GM18868 (cell line): ENCODE results near the gene TBX4.
"Not testable (repeated sequence)": the region's sequence is repeated elsewhere in the genome, so short reads cannot be mapped to it uniquely, and the experiment has no call there.

Experiments
- ATAC-seq: cut with Tn5 transposase; IDR thresholded peaks from one replicate; pipeline ENCODE4 v1.9.1; 2021; ENCODE audit warnings: mild to moderate bottlenecking, moderate library complexity; ENCODE audit not compliant: unreplicated experiment

Gene TBX4

DNA sequence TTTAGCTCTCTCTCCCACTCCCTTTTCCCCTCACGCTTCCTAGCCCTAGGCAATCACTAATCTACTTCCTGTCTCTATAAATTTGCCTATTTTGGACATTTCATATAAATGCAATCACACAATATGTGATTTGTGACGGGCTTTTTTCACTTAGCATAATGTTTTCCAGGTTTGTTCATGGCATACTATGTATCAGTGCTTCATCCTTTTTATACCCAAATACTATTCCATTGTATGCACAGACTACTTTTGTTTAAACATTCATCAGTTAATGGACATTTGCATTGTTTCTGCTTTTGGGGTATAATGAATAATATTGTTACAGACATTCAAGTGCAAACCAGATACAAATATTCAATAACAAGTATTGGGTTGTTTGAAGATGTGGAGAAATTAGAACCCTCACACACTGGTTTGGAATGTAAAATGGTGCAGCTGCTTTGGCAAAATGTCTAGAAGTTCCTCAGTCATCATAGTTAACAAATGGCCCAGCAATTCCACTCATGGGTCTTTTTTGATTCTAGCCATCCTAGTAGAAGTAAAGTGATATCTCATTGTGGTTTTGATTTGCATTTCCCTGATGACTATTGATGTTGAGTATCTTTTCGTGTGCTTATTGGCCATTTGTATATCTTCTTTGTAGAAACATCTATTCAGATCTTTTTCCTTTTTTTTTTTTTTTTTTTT, 67.7 kb downstream of the TBX4 start:
- ATAC-seq = no peak

GRCh38 chr17:61520897-61521296, 68.7 kb downstream of the TBX4 start:
- no peak for ATAC-seq

DNA sequence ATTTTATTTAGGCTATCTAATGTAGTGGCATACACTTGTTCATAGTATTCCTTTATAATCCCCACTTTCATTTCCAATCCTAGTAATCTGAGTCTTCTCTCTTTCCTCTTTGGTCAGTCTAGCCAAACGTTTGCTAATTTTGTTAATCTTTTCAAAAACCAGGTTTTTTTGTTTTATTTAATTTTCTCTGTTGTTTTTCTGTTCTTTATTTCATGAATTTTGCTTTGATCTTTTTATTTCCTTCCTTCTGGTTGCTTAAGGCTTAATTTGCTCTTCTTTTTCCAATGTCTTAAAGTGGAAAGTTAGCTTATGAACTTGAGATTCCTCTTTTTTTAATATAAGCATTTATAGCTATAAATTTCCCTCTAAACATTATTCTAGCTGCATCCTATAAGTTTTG, 69.9 kb downstream of the TBX4 start:
- no peak for ATAC-seq

- ATAC-seq = no peak
Observed at GRCh38 chr17:61524319-61524718, 72.1 kb downstream of the TBX4 start.

GRCh38 chr17:61527441-61527840, 75.2 kb downstream of the TBX4 start:
- ATAC-seq = not testable (repeated sequence)

GRCh38 chr17:61528171-61528570, 75.9 kb downstream of the TBX4 start:
- no peak for ATAC-seq

- no peak for ATAC-seq
Observed at GRCh38 chr17:61531223-61531622, 79.0 kb downstream of the TBX4 start.

DNA sequence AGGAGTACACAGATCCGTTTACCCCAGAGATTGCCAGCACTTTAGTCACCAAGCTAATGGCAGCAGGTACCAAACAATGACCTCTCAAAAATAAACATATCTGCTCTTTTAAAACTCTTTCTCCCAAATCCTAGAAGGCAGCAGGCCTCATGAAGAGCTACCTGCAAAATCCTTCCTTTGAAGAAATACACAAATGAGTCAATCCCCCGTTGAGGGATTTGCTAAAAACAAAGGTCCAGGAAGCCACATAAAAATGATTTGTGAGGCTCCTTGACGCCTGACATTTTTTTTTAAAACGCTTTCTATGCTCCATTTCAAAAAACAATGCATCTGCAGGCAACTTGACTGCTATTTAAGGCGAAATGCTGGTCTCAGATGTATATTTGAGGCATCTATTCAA, 80.6 kb downstream of the TBX4 start:
- no peak for ATAC-seq

DNA sequence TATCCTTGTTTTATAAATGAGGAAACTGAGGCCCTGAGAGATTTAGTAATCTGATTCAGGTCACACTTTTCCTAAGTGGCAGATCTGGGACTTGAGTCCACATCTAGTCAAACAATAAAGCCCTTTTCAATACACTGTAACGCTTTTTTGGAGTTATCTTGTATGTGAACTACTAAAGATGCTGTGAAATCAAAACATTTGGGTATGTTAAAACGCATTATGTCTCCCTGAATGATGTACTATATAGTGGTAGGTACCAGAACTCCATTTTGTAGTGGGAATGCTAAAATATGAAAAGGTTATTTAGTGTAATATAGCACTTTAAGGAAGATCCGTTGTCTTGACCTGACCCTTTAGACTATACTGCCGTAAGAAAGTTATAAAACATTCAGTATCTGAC, 81.6 kb downstream of the TBX4 start:
- ATAC-seq = no peak

DNA sequence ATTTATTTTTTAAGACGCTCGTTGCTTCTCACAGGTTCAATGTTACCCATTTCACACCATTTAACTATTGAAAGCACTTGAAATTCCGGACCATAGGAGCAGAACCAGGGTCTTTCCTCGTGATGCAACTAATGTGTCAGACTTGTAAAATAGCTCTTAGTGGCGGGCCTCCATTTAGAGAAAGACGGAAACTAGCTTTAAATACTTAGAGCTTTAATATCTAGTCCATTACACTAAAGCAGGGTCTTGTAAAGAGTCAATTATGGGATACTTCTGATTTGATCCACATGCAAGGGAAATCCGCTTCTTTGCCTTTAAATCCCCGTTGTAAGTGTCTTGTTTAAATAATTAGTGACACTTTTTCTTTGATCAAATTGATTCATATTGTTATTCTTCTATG, 82.2 kb downstream of the TBX4 start:
- ATAC-seq = no peak
